PFSK-1 (cell line): ENCODE measurements around the gene ATOH8.

Experiments used
- FOXP2 ChIP-seq: optimal IDR thresholded peaks from 2 replicates; pipeline ENCODE3; 2011; ENCODE audit warnings: borderline replicate concordance, control low read depth, inconsistent platforms; ENCODE audit not compliant: insufficient read depth; ENCODE audit errors: extremely low read length, extremely low read depth
- POLR2AphosphoS5 ChIP-seq: IDR thresholded peaks from 2 replicates; pipeline ENCODE4 v1.6.1; 2012; ENCODE audit warnings: low read depth, mild to moderate bottlenecking, control low read depth, low read length, moderate library complexity
- SIN3A ChIP-seq: IDR thresholded peaks from 2 replicates; pipeline ENCODE4 v1.6.1; 2012; ENCODE audit warnings: mild to moderate bottlenecking, low read length, moderate library complexity, borderline replicate concordance; ENCODE audit not compliant: insufficient read depth
- TAF1 ChIP-seq: IDR thresholded peaks from 2 replicates; pipeline ENCODE4 v1.6.1; 2012; ENCODE audit warnings: low read length, control low read depth, borderline replicate concordance; ENCODE audit not compliant: insufficient read depth
- TF ChIP-seq, protein P1 (sequence below), 2 experiments: IDR thresholded peaks; 2 replicates each; pipeline versions ENCODE4 v1.6.1 to v1.8.0; 2011 to 2012; ENCODE audit warnings: low read depth in 2 of 2, low read length in 2 of 2, control low read depth in 1 of 2, inconsistent platforms in 1 of 2, mild to moderate bottlenecking in 1 of 2, moderate library complexity in 1 of 2; ENCODE audit not compliant: insufficient read depth in 1 of 2

The ATOH8 gene

DNA sequence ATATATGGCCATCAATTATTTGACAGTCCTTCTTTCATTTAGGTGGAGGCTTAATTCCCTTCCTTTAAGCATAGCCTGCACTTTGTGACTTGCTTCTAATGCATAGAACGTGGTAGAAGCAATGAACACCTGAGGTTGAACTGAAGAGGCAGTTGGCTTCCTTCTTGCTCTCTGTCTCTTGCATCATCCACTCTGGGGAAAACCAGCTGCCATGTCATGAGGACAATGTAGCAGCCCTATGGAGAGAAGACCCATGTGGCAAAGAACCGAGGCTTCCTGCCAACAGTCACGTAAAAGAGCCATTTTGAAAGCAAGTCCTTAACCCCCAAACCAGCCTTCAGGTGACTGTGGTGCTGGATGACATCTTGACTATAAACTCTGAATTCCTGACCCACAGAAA is 46.8 kb downstream of the ATOH8 start:
- TF ChIP-seq SIN3A, result no peak
- TF ChIP-seq TAF1, result no peak
- TF ChIP-seq FOXP2, result no peak
- TF ChIP-seq, protein P1, sequence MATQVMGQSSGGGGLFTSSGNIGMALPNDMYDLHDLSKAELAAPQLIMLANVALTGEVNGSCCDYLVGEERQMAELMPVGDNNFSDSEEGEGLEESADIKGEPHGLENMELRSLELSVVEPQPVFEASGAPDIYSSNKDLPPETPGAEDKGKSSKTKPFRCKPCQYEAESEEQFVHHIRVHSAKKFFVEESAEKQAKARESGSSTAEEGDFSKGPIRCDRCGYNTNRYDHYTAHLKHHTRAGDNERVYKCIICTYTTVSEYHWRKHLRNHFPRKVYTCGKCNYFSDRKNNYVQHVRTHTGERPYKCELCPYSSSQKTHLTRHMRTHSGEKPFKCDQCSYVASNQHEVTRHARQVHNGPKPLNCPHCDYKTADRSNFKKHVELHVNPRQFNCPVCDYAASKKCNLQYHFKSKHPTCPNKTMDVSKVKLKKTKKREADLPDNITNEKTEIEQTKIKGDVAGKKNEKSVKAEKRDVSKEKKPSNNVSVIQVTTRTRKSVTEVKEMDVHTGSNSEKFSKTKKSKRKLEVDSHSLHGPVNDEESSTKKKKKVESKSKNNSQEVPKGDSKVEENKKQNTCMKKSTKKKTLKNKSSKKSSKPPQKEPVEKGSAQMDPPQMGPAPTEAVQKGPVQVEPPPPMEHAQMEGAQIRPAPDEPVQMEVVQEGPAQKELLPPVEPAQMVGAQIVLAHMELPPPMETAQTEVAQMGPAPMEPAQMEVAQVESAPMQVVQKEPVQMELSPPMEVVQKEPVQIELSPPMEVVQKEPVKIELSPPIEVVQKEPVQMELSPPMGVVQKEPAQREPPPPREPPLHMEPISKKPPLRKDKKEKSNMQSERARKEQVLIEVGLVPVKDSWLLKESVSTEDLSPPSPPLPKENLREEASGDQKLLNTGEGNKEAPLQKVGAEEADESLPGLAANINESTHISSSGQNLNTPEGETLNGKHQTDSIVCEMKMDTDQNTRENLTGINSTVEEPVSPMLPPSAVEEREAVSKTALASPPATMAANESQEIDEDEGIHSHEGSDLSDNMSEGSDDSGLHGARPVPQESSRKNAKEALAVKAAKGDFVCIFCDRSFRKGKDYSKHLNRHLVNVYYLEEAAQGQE (IDR thresholded peaks at IDR 0.05; ENCODE audit: insufficient read depth in 1 of 2, low read depth in 2 of 2, low read length in 2 of 2), result no peak
- TF ChIP-seq POLR2AphosphoS5, result no peak

- TF ChIP-seq TAF1 (no peak), FOXP2 (no peak), POLR2AphosphoS5 (no peak), SIN3A (no peak)
- TF ChIP-seq, protein P1 (IDR thresholded peaks at IDR 0.05; ENCODE audit: insufficient read depth in 1 of 2, low read depth in 2 of 2, low read length in 2 of 2), result no peak
These were observed 48.1 kb downstream of the ATOH8 start for GRCh38 chr2:85801871-85802270.

DNA sequence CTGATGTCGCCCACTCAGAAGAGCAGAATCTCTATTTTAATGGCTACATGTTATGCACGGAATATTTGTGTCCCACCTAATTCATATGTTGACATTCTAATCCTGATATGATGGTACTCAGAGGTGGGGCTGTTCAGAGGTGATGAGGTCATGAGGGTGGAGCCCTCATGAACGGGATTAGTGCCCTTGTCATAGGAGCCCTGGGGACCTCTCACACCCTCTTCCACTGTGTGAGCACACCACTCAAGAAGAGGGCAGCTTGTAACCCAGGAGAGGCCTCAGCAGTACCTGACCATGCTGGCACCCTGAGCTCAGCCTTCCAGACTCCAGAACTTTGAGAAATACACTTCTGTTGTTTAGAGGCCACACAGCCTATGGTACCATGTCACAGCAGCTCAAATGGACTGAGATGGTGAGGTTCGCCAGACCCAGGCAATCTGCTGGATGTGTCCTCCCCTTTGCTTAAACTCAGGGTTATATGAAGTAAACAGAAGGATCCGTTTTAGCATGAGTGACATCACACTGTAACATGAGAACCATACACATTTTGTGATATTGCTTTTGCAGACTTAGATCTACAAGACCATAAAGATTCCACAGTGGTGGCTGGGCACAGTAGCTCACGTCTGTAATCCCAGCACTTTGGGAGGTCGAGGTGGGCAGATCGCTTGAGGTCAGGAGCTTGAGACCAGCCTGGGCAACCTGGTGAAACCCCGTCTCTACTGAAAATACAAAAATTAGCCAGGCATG is 48.7 kb downstream of the ATOH8 start:
- TF ChIP-seq POLR2AphosphoS5 (no peak), FOXP2 (no peak), SIN3A (no peak), TAF1 (no peak)
- TF ChIP-seq, protein P1 (IDR thresholded peaks at IDR 0.05; ENCODE audit: insufficient read depth in 1 of 2, low read depth in 2 of 2, low read length in 2 of 2), result no peak

GRCh38 chr2:85803704-85804425 is 50.1 kb downstream of the ATOH8 start:
- no peak for TF ChIP-seq SIN3A
- no peak for TF ChIP-seq TAF1
- TF ChIP-seq FOXP2, result no peak
- TF ChIP-seq, protein P1 (IDR thresholded peaks at IDR 0.05; ENCODE audit: insufficient read depth in 1 of 2, low read depth in 2 of 2, low read length in 2 of 2), result no peak
